GM12878 (cell line): Measurements from ENCODE around the gene CCDC39. TPM values are rescaled to one million over a fixed set of nuclear protein-coding genes. Genes with fewer than 3 reads are reported as not detected.
"Not testable (repeated sequence)": the region's sequence is repeated elsewhere in the genome, so short reads cannot be mapped to it uniquely, and the experiment has no call there.

ENCODE experiments used
- ATAC-seq: fragments of 200-7000 bp; cut with Tn5 transposase; 3 replicates; pipeline ENCODE4 v1.9.1; 2020; ENCODE audit warnings: mild to moderate bottlenecking, moderate library complexity
- BruUV-seq: library from RNA; stranded (reverse); fragments of 400-500 nt; replicated peaks from 2 replicates; lab custom pipeline; 2021; lab: Mats Ljungman, UMichigan
- CTCF ChIA-PET: fragments of 300-600 bp; sonication (Branson Sonifier 250); formaldehyde crosslinking; extraction: SDS; loops from one replicate; lab custom pipeline; 2021; ENCODE audit warnings: inconsistent platforms; lab: Yijun Ruan, JAX
- POLR2A ChIA-PET: fragments of 350-600 bp; formaldehyde crosslinking; extraction: SDS; loops from one replicate; lab custom pipeline; 2021; ENCODE audit warnings: inconsistent platforms; lab: Charles Lee
- RAD21 ChIA-PET: fragments of 300-600 bp; sonication (Branson Sonifier 250); formaldehyde crosslinking; loops from one replicate; lab custom pipeline; 2023; ENCODE audit warnings: antibody characterized with exemption; ENCODE audit not compliant: unreplicated experiment; lab: Charles Lee
- SMC1A ChIA-PET: fragments of 300-600 bp; sonication (Branson Sonifier 250); formaldehyde crosslinking; loops from one replicate; lab custom pipeline; 2023; ENCODE audit not compliant: unreplicated experiment, uncharacterized antibody; lab: Charles Lee
- DNase-seq: peaks from one replicate; pipeline ENCODE4 v3.0.0-alpha.2; 2011; ENCODE audit warnings: low read depth, low spot score
- FAIRE-seq: peaks from 3 replicates; lab custom pipeline; 2011; peaks lifted over from hg19 to GRCh38; lab: Jason Lieb, UNC
- H2AFZ ChIP-seq: 2 replicates; pipeline ENCODE4 v1.6.0; 2011; ENCODE audit warnings: low read depth, low read length, control low read depth; ENCODE audit not compliant: control insufficient read depth
- H3K27ac ChIP-seq: 2 replicates; pipeline ENCODE4 v1.5.1; 2011; ENCODE audit warnings: control low read depth; ENCODE audit not compliant: control insufficient read depth, insufficient read depth
- H3K27me3 ChIP-seq, 2 experiments: replicated peaks in 1 of 2; 2 replicates each; pipeline versions ENCODE4 v1.6.0 to v1.6.1; 2011; ENCODE audit warnings: low read length in 1 of 2; ENCODE audit not compliant: control insufficient read depth in 2 of 2, insufficient read depth in 2 of 2
- H3K36me3 ChIP-seq, 2 experiments: 2 replicates each; pipeline ENCODE4 v1.5.1; 2011; ENCODE audit warnings: low read length in 1 of 2; ENCODE audit not compliant: control insufficient read depth in 2 of 2, insufficient read depth in 2 of 2
- H3K4me1 ChIP-seq: 2 replicates; pipeline ENCODE4 v1.6.1; 2011; ENCODE audit warnings: mild to moderate bottlenecking, low read length, moderate library complexity, mixed read lengths; ENCODE audit not compliant: control insufficient read depth, insufficient read depth
- H3K4me2 ChIP-seq: 2 replicates; pipeline ENCODE4 v1.6.0; 2011; ENCODE audit warnings: control low read depth; ENCODE audit not compliant: control insufficient read depth, insufficient read depth
- H3K4me3 ChIP-seq: fragments of 200-600 bp; sonication (generic); 2 replicates; pipeline ENCODE4 v1.5.1; 2016
- H3K79me2 ChIP-seq: 2 replicates; pipeline ENCODE4 v1.6.0; 2011; ENCODE audit warnings: low read length; ENCODE audit not compliant: control insufficient read depth, insufficient read depth
- H3K9ac ChIP-seq: 2 replicates; pipeline ENCODE4 v1.8.0; 2011; ENCODE audit warnings: low read length, control low read depth, mixed read lengths; ENCODE audit not compliant: control insufficient read depth, insufficient read depth
- H3K9me3 ChIP-seq: replicated peaks from 3 replicates; pipeline ENCODE4 v1.5.1; 2011; ENCODE audit warnings: mild to moderate bottlenecking, low read length; ENCODE audit not compliant: control insufficient read depth, insufficient read depth
- H4K20me1 ChIP-seq: 2 replicates; pipeline ENCODE4 v1.6.0; 2011; ENCODE audit not compliant: control insufficient read depth, insufficient read depth
- BCL11A ChIP-seq: IDR thresholded peaks from 2 replicates; pipeline ENCODE4 v1.6.1; 2011; ENCODE audit warnings: low read depth, low read length
- KAT2A ChIP-seq: conservative IDR thresholded peaks from 2 replicates; pipeline ENCODE4 v1.6.1; 2011; ENCODE audit warnings: low read depth, low read length; ENCODE audit not compliant: control insufficient read depth
- NFYA ChIP-seq: IDR thresholded peaks from 2 replicates; pipeline ENCODE4 v1.6.1; 2011; ENCODE audit warnings: low read depth, mild to moderate bottlenecking, low read length, improper control_type of control experiment, borderline replicate concordance
- NKRF ChIP-seq: fragments of 450-650 bp; conservative IDR thresholded peaks from 2 replicates; pipeline ENCODE4 v1.6.1; 2017; ENCODE audit warnings: mild to moderate bottlenecking, moderate library complexity
- ZNF207 ChIP-seq: fragments of 450-650 bp; IDR thresholded peaks from 2 replicates; pipeline ENCODE4 v1.6.1; 2014; ENCODE audit warnings: antibody characterized with exemption, mild to moderate bottlenecking, borderline replicate concordance
- WGBS: methylation state at CpG from one replicate; pipeline ENCODE4 v1.1.6; 2016; ENCODE audit warnings: low lambda C conversion rate; ENCODE audit not compliant: insufficient replicate concordance, insufficient coverage; ENCODE audit errors: missing lambda C conversion rate; 5-methylcytosine and 5-hydroxymethylcytosine counted together
- in situ Hi-C: fragments of 300-500 bp; cut with MboI; formaldehyde crosslinking; loops from 9 replicates; pipeline ENCODE4 v1.14.3; 2018; ENCODE audit warnings: mixed read lengths
- intact Hi-C: fragments of 100-400 bp; cut with micrococcal nuclease; formaldehyde crosslinking; loops from one replicate; pipeline ENCODE4 v1.14.2; 2022; ENCODE audit not compliant: unreplicated experiment
- polyA plus RNA-seq, 11 experiments: library from polyadenylated mRNA; depleted of rRNA in 4 of 11; unstranded in 6 of 11; stranded (reverse) in 5 of 11; fragments of >200 nt; fragmentation: Nextera tagmentation in 4 of 11; fragmentation: Illumina TruSeq in 1 of 11; extraction: Ambion mirVana in 4 of 11; extraction: Trizol in 1 of 11; gene quantifications; 1 replicate in 1 of 11; 2 replicates in 10 of 11; pipeline versions ENCODE4 v1.2.1 to v1.2.3, GENCODE V29; 2011 to 2016; ENCODE audit warnings: inconsistent platforms in 2 of 11, missing spikeins in 2 of 11, low read depth in 1 of 11
- total RNA-seq, 4 experiments: library from RNA; depleted of rRNA in 3 of 4; stranded (reverse); fragments of >200 nt in 3 of 4; fragmentation: Illumina TruSeq in 1 of 4; extraction: Trizol in 1 of 4; gene quantifications; 2 replicates each; pipeline versions ENCODE4 v1.2.1 to v1.2.3, GENCODE V29; 2013 to 2021

CCDC39 gene
- total and polyA plus RNA-seq, 10 of the 15 experiments (the other 5 are each of a cell fraction or from before 2014, with no cell fraction given), result 0.10 to 0.69 (median 0.31) TPM

DNA sequence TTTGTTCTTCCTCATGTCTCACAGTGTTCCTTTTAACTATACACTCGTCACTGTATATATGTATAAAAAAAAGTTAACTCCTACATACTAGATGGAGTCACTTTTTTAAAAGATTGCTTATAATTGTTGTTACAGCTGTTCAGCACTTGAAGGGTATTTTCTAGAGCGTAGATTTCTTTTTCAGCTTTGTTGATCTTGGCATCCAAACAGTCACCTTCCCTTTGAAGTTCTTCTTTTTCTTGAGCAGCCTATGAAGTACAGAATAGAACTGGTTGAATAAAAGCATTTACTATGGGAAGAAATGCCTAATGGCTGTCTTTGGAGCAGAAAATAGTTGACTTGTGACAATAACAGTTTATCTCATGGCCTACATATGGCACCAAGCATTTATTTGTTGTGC is 59.6 kb downstream of the CCDC39 start:
- FAIRE-seq, result no peak
- intact Hi-C loops, result loop anchor here (10.0 kb wide), 1 partner anchor 295 kb away; the partner anchor contains the start of gene FXR1
- TF ChIP-seq NFYA, result no peak
- no peak for TF ChIP-seq NKRF
- no peak for TF ChIP-seq KAT2A
- no peak for TF ChIP-seq BCL11A
- no peak for TF ChIP-seq ZNF207
- TF ChIP-seq, all 136 proteins: peak for 0
- no peak for DNase-seq
- H2AFZ ChIP-seq, result no peak overlapping the region
- H3K27ac ChIP-seq, result no peak overlapping the region
- H3K4me1 ChIP-seq, result peaks cover 3% of the 10 kb centered on the region; the same call in 1 of the 2 replicates
- ChIA-PET POLR2A (no interaction called here), RAD21 (no interaction called here), SMC1A (interaction anchor here (1.0 to 1.8 kb wide), 3 partner anchors 11 to 18 kb away, joined by 3 to 5 read pairs (median 4); partner anchors contain the start of gene TTC14), CTCF (interaction anchor here (0.6 to 1.0 kb wide), 2 partner anchors 12 to 254 kb away, joined by 3 read pairs; no protein-coding TSS in a partner anchor)
- H3K4me3 ChIP-seq, result no peak overlapping the region
- H3K9me3 ChIP-seq, result peaks cover 9% of the 10 kb centered on the region; the same call in 2 of the 3 replicates
- peaks cover 0 to 3% of the 10 kb centered on the region in 2 experiments; a peak in 2 of 4 replicates for H3K36me3 ChIP-seq
- 98% methylated on average over 2 of the region's 2 CpGs for WGBS
- in situ Hi-C loops, result loop anchor here (25.0 kb wide), 1 partner anchor 1282 kb away; the partner anchor contains the start of gene MFN1
- no peak for ATAC-seq
- H3K4me2 ChIP-seq, result no peak overlapping the region
- H4K20me1 ChIP-seq, result no peaks in the 10 kb centered on the region
- no peak overlapping the region for H3K9ac ChIP-seq
- BruUV-seq, result no TSS peak
- H3K79me2 ChIP-seq, result no peaks in the 10 kb centered on the region
- no peaks in the 10 kb centered on the region for H3K27me3 ChIP-seq

GRCh38 chr3:180618563-180618962 is 60.7 kb downstream of the CCDC39 start:
- BruUV-seq, H3K36me3 ChIP-seq, intact Hi-C loops, H3K79me2 ChIP-seq, H3K9ac ChIP-seq, H3K4me1 ChIP-seq, H2AFZ ChIP-seq, H3K4me3 ChIP-seq, H3K27ac ChIP-seq, POLR2A ChIA-PET, FAIRE-seq, H4K20me1 ChIP-seq, RAD21 ChIA-PET, H3K9me3 ChIP-seq, H3K4me2 ChIP-seq, H3K27me3 ChIP-seq, ATAC-seq, DNase-seq: not testable (repeated sequence)
- CTCF ChIA-PET, result interaction anchor here (1.0 kb wide), 1 partner anchor 11 kb away, joined by 3 read pairs; no protein-coding TSS in a partner anchor
- SMC1A ChIA-PET, result interaction anchor here (1.3 to 1.8 kb wide), 2 partner anchors 11 to 17 kb away, joined by 3 to 4 read pairs; partner anchors contain the start of gene TTC14
- in situ Hi-C loops, result loop anchor here (25.0 kb wide), 1 partner anchor 1281 kb away; the partner anchor contains the start of gene MFN1
- WGBS, result 100% methylated on average over 2 of the region's 2 CpGs
